Vagina (tissue), 2 donors: ENCODE data around the gene ARFIP1.

Experiments
- POLR2A ChIP-seq, 2 donors: fragments of 450-650 bp; IDR thresholded peaks; one replicate each; pipeline ENCODE4 v1.6.1; 2017; ENCODE audit warnings: antibody characterized with exemption in 2 of 2, mild to moderate bottlenecking in 2 of 2, moderate library complexity in 2 of 2
- POLR2AphosphoS5 ChIP-seq, 2 donors: sonication (generic); formaldehyde crosslinking; IDR thresholded peaks; one replicate each; pipeline ENCODE4 v1.9.0; 2017; ENCODE audit warnings: antibody characterized with exemption in 2 of 2, mild to moderate bottlenecking in 2 of 2, low read depth in 1 of 2; ENCODE audit not compliant: insufficient read depth in 1 of 2
- TF ChIP-seq, protein P1 (sequence below), 3 experiments: fragments of 450-650 bp in 2 of 3; fragments of 200-600 bp in 1 of 3; sonication (generic) in 1 of 3; IDR thresholded peaks; one replicate each; pipeline ENCODE4 v1.5.1; 2017 to 2019; ENCODE audit warnings: antibody characterized with exemption in 3 of 3, mild to moderate bottlenecking in 2 of 3, moderate library complexity in 2 of 3

- TF ChIP-seq, protein P1, sequence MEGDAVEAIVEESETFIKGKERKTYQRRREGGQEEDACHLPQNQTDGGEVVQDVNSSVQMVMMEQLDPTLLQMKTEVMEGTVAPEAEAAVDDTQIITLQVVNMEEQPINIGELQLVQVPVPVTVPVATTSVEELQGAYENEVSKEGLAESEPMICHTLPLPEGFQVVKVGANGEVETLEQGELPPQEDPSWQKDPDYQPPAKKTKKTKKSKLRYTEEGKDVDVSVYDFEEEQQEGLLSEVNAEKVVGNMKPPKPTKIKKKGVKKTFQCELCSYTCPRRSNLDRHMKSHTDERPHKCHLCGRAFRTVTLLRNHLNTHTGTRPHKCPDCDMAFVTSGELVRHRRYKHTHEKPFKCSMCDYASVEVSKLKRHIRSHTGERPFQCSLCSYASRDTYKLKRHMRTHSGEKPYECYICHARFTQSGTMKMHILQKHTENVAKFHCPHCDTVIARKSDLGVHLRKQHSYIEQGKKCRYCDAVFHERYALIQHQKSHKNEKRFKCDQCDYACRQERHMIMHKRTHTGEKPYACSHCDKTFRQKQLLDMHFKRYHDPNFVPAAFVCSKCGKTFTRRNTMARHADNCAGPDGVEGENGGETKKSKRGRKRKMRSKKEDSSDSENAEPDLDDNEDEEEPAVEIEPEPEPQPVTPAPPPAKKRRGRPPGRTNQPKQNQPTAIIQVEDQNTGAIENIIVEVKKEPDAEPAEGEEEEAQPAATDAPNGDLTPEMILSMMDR (IDR thresholded peaks at IDR 0.05) = no peak
- TF ChIP-seq POLR2AphosphoS5 (IDR thresholded peaks at IDR 0.05; ENCODE audit: insufficient read depth in 1 of 2, low read depth in 1 of 2) (no peak), POLR2A (IDR thresholded peaks at IDR 0.05) (no peak)
Measured at GRCh38 chr4:152949930-152950329, 170.2 kb downstream of the ARFIP1 start.
